Muscle of leg (tissue), 9 donors: ENCODE measurements around the gene DACT2. TPM values are rescaled to one million over a fixed set of nuclear protein-coding genes. Genes with fewer than 3 reads are reported as not detected.

ENCODE experiments used
- polyA plus RNA-seq, 8 donors: library from polyadenylated mRNA; unstranded; fragments of 120-200 nt; gene quantifications; one replicate each; pipeline versions ENCODE4 v1.2.1 to v1.2.3, GENCODE V29; 2013; ENCODE audit warnings: inconsistent platforms in 1 of 8, low replicate concordance in 1 of 8; ENCODE audit not compliant: insufficient read length in 8 of 8, insufficient read depth in 1 of 8
- total RNA-seq: library from RNA; stranded (reverse); fragments of 120-200 nt; gene quantifications from one replicate; pipeline ENCODE4 v1.2.4, GENCODE V29; 2013

Gene DACT2
- total and polyA plus RNA-seq, 9 donors = 0.79 to 3.7 (median 1.9) TPM

Other genes starting within 250 kb of the DACT2 start
- 0.13 TPM for gene FRMD1, start 240.6 kb downstream of the DACT2 start, total RNA-seq
- under 1 TPM; 0.23 to 0.89 (median 0.36) TPM for gene FRMD1, start 240.6 kb downstream of the DACT2 start, polyA plus RNA-seq
- gene SMOC2, start 121.4 kb upstream of the DACT2 start, total RNA-seq = 65.4 TPM
- 100 to 1,000 TPM in 2 of 8 donors, 10 to 100 TPM in 6; 58.0 to 109 (median 80.2) TPM for gene SMOC2, start 121.4 kb upstream of the DACT2 start, polyA plus RNA-seq